Liver (tissue), 3 donors: ENCODE measurements around the gene MAPKAPK2.

Experiments used
- CTCF ChIP-seq: fragments of 150-350 bp; IDR thresholded peaks from 2 replicates; pipeline ENCODE4 v1.5.1; 2017; ENCODE audit warnings: improper control_type of control experiment, low read depth, low read length; ENCODE audit not compliant: missing input control
- FOXA1 ChIP-seq: IDR thresholded peaks from 2 replicates; pipeline ENCODE4 v1.6.1; 2016; ENCODE audit warnings: antibody characterized with exemption
- HNF4A ChIP-seq, 2 donors: conservative IDR thresholded peaks; 2 replicates each; pipeline ENCODE4 v1.6.1; 2016; ENCODE audit warnings: antibody characterized with exemption in 2 of 2, mild to moderate bottlenecking in 2 of 2
- RAD21 ChIP-seq, 2 donors: IDR thresholded peaks; 2 replicates each; pipeline ENCODE4 v1.6.1; 2016; ENCODE audit warnings: antibody characterized with exemption in 2 of 2, mild to moderate bottlenecking in 2 of 2
- REST ChIP-seq: IDR thresholded peaks from 2 replicates; pipeline ENCODE4 v1.6.1; 2016; ENCODE audit warnings: antibody characterized with exemption, mild to moderate bottlenecking
- SP1 ChIP-seq: IDR thresholded peaks from 2 replicates; pipeline ENCODE4 v1.6.1; 2018; ENCODE audit warnings: antibody characterized with exemption, mild to moderate bottlenecking
- YY1 ChIP-seq: IDR thresholded peaks from 2 replicates; pipeline ENCODE4 v1.6.1; 2016; ENCODE audit warnings: antibody characterized with exemption, mild to moderate bottlenecking
- ZBTB33 ChIP-seq: IDR thresholded peaks from 2 replicates; pipeline ENCODE4 v1.6.1; 2016; ENCODE audit warnings: antibody characterized with exemption
- donor health status: healthy.
- donor health status: healthy.

- TF ChIP-seq FOXA1 (no peak), RAD21 (IDR thresholded peaks at IDR 0.05) (no peak), CTCF (no peak), YY1 (no peak), HNF4A (conservative IDR thresholded peaks at IDR 0.05) (no peak), ZBTB33 (no peak), REST (no peak), SP1 (no peak)
These were observed 73.0 kb downstream of the MAPKAPK2 start for GRCh38 chr1:206757524-206758266.
